NT2/D1 (cell line): ENCODE data around the gene CACNA1G.

Source experiments
- YY1 ChIP-seq: IDR thresholded peaks from 2 replicates; pipeline ENCODE4 v1.6.1; 2011; ENCODE audit not compliant: insufficient read length, insufficient read depth
- ZNF274 ChIP-seq: IDR thresholded peaks from 2 replicates; pipeline ENCODE4 v1.6.1; 2011; ENCODE audit warnings: mild to moderate bottlenecking, low read depth, low read length

DNA sequence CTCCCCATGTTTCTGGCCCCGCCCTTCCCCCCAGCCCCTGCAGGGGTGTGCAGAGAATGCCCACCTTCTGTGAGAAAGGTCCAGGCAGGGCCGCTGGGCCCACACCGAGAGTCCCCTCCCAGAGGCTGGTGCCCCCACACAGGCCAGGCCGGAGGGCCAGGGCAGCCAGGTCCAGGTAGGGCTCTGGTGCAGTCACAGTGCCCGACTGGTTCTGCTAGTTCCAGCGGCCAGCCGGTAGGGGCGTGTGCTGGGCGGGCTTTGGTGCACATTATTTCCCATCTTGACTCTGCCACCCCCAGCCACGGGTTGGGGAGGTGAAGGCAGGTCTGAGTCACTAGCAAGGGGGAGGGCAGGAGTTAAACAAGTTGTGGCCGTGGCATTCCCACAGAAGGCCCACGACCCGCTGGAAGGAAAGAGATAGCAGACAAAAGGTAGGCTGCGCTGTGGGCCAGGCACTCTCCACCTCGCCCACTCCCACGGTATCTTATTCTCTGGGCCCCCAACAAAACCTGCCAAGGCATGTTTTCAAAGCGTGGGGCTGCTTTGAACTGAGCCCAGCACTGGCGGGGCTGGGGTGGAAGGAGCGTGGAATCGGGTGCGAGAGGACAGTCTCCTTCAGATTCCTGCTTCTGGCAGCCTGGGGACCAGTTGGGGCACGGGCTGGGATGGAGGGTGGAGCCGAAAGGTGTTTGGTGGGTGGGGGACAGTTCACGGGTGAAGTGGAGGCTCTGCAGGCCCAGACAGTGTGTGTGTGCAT is 26.1 kb upstream of the CACNA1G start:
- no peak for TF ChIP-seq YY1
- TF ChIP-seq ZNF274 = no peak
